Measurements from ENCODE around the gene NRG4.
"Not testable (repeated sequence)": the region's sequence is repeated elsewhere in the genome, so short reads cannot be mapped to it uniquely, and the experiment has no call there.

NRG4 gene

DNA sequence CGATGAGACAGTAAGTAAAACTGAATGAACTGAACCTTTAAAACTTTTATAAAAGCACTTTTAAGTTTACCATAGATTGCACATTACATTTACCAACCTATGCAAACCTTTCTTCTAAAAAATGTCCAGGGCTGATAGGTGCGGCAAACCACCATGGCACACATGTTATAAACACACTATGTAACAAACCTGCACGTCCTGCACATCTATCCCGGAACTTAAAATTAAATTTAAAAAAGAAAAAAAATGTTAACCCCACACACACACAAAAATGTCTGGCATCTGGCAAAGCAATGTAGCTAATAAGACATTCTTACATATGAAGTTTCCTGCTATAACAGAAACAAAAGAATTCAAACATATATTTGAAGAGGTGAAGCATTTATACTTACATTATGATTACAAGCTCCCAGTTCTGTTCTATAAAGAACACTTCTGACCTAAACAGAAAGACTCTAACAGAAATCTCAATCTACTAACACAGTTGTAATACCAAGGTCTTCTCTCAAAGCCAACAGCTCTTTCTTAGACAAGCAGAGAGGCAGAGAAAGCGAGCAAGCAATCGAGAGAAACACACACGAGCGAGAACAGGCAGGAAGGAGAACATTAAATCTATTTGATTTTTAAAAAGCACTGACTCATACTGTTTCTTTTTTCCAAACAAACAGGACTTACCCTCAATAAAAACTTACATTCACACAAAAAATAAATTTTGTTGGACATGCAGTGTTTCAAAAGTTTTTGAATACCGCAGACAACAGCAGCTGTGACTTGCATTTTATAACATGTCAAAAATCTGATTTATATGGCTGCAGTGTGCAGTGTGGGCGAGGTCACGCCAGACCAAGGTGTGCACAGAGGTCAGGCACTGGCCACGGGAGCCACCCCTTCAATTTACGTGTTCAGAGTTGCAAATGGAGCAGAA is at the start of gene NRG4:
NRG4 (minus strand) TSS at position 798 of the 925 bp plus-strand sequence. CDS start 1,194 bp downstream, outside the sequence.
- no peak for DNase-seq
- intact Hi-C loops (cut with DNase I): no loop called here

DNA sequence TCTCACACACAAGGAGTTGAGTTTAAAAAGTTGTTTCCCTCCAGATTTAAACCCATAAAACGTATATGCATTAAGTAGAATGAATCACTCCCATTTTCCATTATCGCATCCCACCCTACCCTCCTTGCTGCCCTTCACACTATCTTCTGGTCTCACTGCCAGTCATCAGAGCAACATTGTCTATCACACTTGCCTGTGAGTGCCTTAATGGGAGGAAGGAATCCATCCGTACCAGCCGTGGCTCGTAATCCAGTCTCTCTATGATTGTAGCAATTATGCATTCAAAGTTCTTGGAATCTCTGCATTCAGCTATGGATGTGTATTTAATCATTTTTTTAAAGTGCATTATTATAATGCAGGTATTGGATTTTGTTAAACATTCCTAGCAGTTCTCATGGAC is 49.5 kb upstream of the NRG4 start:
- no peak for DNase-seq

GRCh38 chr15:76060118-76060989 is 48.1 kb upstream of the NRG4 start:
- DNase-seq: peak in 3 of 42 donors; percentile 3 to 8 (median 7)
- intact Hi-C loops (cut with DNase I): loop anchor here (5.0 kb wide), 1 partner anchor 82 kb away; no protein-coding TSS in a partner anchor

More for the DNA sequence above, 49.5 kb upstream of the NRG4 start:
- intact Hi-C loops (cut with DNase I): loop anchor here (5.0 kb wide), 1 partner anchor 81 kb away; no protein-coding TSS in a partner anchor

DNA sequence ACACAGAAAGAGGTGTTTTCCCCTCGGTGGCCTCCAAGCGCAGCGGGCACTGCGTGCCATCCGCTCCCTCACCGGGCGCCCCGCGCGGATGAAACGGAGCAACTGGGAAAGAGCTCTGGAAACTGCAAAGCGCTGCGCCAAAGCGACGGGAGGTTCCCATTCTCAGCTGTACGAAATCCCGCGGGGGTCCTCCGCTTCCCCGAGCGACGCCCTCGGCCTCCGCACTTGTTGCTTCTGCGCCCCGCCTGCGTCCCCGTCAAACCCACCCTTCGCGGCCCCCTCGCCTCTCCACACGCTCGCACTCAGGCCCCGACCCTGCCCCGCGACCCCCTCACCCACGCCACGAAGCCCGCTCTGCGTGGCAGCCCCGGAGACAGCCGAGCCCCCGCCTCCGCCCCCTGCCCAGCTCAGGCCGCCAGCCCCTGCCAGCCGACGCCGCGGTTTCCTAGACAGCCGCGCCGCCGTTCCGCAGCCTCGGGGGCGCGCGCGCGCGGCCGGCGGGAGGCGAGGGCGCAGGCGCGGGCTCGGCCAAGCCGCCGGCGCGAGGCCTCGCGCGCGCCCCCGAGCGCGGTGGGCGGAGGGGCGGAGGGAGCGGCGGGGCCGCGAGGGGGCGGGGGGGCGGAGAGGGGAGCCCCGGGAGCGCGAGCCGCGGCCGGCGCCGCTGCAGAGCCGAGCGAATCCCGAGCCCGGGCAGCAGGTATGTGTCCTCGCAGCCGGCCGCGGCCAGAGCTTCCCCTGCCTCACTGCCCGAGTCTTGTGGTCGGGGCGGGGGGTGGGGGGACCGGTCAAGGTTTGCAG is 47.3 kb upstream of the NRG4 start, which contains the start of gene TMEM266:
TMEM266 (plus strand) TSS at position 666 of the 798 bp plus-strand sequence. CDS start 74,279 bp downstream, outside the sequence.
- intact Hi-C loops (cut with DNase I): loop anchor here (5.0 kb wide), 2 partner anchors 83 to 93 kb away; no protein-coding TSS in a partner anchor
- peak in 37 of 42 donors; percentile 17 to 71 (median 48) for DNase-seq

GRCh38 chr15:76058714-76059319 is 46.6 kb upstream of the NRG4 start:
- intact Hi-C loops (cut with DNase I): loop anchor here (5.0 kb wide), 1 partner anchor 93 kb away; no protein-coding TSS in a partner anchor
- peak; percentile 14 to 77 (median 48) for DNase-seq

GRCh38 chr15:76057332-76058000 is 45.2 kb upstream of the NRG4 start:
- intact Hi-C loops (cut with DNase I): loop anchor here (5.0 kb wide), 1 partner anchor 95 kb away; no protein-coding TSS in a partner anchor
- DNase-seq: peak in 23 of 42 donors; percentile 8 to 77 (median 46)

- intact Hi-C loops (cut with DNase I): loop anchor here (5.0 kb wide), 1 partner anchor 95 kb away; no protein-coding TSS in a partner anchor
- no peak for DNase-seq
Observed at GRCh38 chr15:76056931-76057330, 44.7 kb upstream of the NRG4 start.

GRCh38 chr15:76054201-76054600 is 42.0 kb upstream of the NRG4 start:
- intact Hi-C loops (cut with DNase I): not testable (repeated sequence)

GRCh38 chr15:76038512-76038911 is 26.3 kb upstream of the NRG4 start:
- intact Hi-C loops (cut with DNase I): no loop called here

More at GRCh38 chr15:76054201-76054600, 42.0 kb upstream of the NRG4 start:
- DNase-seq: not testable (repeated sequence)

DNA sequence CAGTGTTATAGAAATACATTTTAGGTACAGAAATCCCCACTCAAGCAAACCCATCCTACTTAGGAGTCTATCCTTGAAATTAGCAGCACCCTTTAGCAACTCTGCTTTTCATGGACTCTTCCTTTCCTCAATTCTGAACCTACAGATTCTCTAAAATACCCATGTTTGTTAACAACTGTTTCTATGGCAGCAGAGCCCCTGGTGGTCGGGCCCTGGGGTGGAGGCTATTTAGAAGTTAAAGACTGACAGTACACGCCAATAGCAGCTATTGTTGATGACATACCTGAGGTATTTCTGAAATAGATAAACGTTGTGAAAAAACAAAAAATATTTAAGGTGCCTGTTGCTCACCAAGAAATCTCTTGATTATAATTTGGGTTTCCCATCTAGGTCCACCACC is 23.4 kb upstream of the NRG4 start:
- intact Hi-C loops (cut with DNase I): no loop called here
- no peak for DNase-seq

More at GRCh38 chr15:76038512-76038911, 26.3 kb upstream of the NRG4 start:
- no peak for DNase-seq

DNA sequence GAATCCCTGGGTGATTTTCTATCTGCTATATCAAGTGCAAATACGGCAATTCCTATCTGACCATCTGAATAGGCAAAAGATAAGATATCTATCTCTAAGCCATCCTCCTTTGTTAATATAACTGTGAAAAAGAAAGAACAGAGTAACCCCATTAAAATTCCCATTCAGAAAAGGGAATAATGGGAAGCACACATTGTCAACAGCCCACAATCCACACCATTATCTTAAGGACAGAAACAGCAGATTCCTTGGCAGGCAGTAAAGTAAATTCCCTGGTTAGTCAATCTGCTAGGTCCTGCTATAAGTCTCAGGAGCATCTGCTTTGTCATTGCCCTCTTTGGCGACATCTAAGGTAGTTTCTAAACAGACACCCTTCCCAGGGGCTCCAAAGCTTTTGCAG is 21.9 kb upstream of the NRG4 start:
- intact Hi-C loops (cut with DNase I): no loop called here

DNA sequence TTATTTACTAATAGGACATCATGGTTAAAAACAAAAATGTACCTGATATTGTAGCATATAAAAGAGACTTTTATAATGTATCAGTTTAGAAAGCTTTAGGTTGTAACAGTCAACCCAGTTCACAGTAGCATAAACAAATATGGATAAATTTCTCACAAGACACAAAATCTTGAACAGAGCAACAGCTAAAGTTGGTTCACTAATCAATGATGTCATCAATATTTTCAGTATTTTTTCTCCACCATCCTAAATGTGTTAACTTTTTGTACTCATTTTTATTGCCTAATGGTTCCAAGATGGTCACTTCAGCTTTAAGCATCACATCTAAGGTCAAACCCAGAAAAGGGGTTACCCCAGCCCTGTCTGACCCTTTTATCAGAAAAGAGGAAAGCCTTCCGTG is 21.2 kb upstream of the NRG4 start:
- DNase-seq: no peak
- intact Hi-C loops (cut with DNase I): no loop called here

More for the DNA sequence above, 21.9 kb upstream of the NRG4 start:
- no peak for DNase-seq

DNA sequence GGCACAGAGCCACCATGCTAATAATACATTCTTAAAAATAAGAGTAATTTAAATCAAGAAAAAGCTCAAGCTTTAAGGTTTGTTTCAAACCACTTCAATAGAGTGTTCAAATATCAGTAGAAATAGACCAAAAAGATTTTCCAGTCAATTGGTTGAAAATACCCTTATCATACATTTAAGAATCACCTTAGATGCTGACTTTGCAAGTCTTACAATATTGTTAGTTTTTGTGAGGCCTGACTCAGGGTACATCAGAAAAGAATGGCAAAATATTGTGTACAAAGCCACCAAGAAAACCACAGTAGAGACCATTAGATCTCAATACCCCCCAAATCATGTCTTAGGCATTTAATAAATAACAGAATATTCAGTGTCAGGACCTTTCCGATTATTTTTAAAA is 19.8 kb upstream of the NRG4 start:
- no peak for DNase-seq
- intact Hi-C loops (cut with DNase I): no loop called here

DNA sequence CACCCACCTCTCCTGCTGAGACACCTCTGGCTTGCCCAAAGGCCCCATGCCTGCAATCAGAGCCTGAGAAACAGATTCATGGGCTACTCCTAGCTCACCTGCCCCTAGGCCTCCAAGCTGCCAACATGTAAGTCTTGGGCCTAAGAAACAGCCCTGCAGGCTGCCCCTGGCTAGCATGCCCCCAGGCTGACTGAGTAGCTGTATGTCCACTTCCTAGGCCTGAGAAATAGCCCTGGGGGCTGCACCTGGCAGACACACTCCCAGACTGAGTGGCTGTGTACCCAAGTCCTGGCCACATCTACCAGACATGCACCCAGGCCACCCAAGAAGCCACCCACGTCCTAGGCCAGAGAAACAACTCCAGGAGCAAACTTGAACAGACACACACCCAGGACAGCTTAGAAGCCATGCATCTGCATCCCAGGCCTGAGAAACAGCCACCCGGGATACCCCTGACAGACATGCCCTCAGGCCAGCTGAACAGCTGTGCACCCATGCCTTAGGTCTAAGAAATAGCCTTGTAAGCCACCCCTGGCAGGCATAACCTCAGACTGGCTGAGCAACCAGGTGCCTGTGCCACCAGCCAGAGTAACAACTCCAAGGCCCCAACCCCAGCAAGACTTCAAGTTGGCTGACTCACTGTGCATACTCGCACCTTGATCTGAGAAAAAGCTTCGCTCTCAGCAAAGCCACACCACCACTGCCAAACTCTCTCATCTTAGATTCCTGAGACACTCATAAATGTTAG is 12.0 kb upstream of the NRG4 start:
- intact Hi-C loops (cut with DNase I): no loop called here
- DNase-seq: no peak

DNA sequence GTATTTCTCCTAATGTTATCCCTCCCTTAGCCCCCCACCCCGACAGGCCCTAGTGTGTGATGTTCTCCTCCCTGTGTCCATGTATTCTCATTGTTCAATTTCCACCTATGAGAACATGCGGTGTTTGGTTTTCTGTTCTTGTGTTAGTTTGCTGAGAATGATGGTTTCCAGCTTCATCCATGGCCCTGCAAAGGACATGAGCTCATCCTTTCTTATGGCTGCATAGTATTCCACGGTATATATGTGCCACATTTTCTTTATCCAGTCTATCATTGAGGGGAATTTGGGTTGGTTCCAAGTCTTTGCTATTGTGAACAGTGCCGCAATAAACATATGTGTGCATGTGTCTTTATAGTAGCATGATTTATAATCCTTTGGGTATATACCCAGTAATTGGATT is 1.2 kb upstream of the NRG4 start:
- DNase-seq; intact Hi-C loops (cut with DNase I): not testable (repeated sequence)

GRCh38 chr15:76010613-76011012 is 1.6 kb downstream of the NRG4 start:
- intact Hi-C loops (cut with DNase I): no loop called here
- no peak for DNase-seq
